GM21526 (cell line): Measurements from ENCODE around the gene CYP8B1.

Source experiments
- ATAC-seq: cut with Tn5 transposase; IDR thresholded peaks from one replicate; pipeline ENCODE4 v1.9.1; 2021; ENCODE audit warnings: moderate library complexity; ENCODE audit not compliant: unreplicated experiment, low FRiP score

Gene CYP8B1, protein sequence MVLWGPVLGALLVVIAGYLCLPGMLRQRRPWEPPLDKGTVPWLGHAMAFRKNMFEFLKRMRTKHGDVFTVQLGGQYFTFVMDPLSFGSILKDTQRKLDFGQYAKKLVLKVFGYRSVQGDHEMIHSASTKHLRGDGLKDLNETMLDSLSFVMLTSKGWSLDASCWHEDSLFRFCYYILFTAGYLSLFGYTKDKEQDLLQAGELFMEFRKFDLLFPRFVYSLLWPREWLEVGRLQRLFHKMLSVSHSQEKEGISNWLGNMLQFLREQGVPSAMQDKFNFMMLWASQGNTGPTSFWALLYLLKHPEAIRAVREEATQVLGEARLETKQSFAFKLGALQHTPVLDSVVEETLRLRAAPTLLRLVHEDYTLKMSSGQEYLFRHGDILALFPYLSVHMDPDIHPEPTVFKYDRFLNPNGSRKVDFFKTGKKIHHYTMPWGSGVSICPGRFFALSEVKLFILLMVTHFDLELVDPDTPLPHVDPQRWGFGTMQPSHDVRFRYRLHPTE

DNA sequence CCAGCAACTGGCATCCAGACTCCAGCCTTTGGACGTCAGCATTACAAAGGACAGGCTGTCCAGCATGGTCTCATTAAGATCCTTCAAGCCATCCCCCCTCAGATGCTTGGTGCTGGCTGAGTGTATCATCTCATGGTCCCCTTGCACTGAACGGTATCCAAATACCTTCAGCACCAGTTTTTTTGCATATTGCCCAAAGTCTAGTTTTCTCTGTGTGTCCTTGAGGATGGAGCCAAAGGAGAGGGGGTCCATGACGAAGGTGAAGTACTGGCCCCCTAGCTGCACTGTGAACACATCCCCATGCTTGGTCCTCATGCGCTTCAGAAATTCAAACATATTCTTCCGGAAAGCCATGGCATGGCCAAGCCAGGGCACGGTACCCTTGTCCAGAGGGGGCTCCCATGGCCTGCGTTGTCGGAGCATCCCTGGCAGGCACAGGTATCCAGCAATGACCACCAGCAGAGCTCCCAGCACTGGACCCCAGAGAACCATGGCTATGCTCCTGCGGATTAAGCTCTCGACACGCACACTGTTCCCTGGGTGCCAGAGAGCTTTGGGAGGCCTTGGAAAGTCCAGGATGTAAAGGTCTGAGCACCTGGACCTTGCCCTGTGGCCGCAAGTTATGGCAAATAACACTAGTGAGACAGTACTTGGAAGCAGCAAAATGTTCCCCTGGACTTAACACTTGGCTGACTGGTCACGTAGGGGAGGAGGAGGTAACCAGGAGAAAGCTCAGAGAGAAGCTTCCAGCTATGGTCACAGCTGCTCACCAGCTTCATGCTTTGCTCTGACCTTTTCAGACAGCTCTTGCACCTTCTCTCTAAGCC is at the start of gene CYP8B1:
TSS of gene CYP8B1 (minus strand) at position 555 of the 827 bp plus-strand sequence. CDS start at position 492, 63 bp downstream.
- no peak for ATAC-seq

DNA sequence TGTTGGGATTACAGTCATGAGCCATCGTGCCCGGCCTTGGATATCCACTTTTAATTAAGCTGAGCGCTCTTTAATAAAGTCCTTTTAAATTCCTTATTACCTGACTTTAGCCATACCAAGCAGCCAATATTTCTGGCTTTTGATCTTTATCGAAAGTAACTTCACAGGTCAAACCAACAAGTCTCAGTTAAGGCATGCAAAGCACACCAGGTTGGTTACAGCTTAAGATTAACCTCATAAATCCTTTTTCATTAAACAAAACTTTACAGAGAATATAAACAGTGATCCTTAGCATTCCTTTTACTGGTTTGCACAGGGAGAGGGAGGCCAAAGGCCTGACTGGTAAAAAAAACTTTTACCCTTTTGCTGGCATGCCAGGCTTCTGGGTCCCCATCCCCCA is 47.9 kb upstream of the CYP8B1 start:
- no peak for ATAC-seq

DNA sequence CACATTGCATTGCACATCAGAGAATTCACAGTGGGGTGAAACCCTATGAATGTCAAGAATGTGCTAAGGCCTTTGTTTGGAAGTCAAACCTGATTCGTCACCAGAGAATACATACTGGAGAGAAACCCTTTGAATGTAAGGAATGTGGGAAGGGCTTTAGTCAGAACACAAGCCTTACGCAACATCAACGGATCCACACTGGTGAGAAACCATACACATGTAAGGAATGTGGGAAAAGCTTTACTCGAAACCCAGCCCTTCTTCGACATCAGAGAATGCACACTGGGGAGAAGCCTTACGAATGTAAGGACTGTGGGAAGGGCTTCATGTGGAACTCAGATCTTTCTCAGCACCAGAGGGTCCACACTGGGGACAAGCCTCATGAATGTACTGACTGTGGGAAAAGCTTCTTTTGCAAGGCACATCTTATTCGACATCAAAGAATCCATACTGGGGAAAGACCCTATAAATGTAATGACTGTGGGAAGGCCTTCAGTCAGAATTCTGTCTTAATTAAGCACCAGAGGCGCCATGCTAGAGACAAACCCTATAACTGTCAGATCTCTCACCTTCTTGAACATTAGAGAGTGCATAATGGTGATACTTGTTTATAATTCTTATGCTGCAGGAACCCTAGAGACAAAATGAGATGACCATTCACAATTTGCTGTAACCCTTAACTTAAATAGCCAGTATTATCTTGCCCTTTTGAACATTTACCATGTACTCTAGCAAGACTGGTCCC is 39.3 kb upstream of the CYP8B1 start:
- no peak for ATAC-seq

DNA sequence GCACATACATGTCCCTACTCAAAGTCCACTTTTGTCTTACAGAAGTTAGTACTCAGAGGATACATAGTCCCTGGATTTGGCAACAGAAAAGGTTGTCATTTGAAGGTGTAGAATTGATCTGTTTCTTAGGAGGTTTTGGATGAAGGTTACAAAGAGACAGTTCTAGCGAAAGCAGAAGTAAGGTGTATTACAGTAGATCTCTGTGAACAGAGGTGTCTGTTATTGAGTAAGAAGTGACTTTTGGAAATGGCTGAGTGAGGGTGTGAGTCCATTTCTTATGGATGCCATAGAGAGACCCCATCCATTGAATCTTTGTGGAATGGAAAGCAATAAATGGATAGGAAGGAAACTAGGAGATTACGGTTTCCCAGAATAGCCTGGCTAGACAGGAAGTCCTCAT is 35.9 kb upstream of the CYP8B1 start:
- ATAC-seq, result no peak

GRCh38 chr3:42908675-42909074 is 33.0 kb upstream of the CYP8B1 start:
- no peak for ATAC-seq

DNA sequence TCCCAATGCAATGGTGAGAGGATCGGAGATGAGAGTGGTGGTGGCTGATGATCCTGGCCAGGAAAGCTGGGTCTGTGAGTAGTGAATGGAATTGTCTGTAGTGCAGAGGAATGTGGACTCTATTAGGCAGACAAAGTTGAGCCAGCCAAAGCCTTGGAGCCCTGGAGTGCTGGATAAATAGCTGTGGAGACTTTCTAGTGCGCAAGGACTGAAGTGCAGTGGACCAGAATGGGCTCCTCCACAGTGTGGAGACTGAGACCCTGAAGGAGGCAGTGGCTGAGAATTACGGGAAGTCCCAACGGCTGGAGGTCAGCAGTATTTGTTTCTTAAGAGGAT is 31.1 kb upstream of the CYP8B1 start:
- no peak for ATAC-seq

- no peak for ATAC-seq
These were observed 30.6 kb upstream of the CYP8B1 start, which contains the start of gene ZNF662 for GRCh38 chr3:42906070-42906847. TSS of gene ZNF662 (plus strand) at chr3:42906142. CDS start at chr3:42908115, 1,973 bp downstream.

- ATAC-seq, result no peak
These were observed 30.0 kb upstream of the CYP8B1 start for GRCh38 chr3:42905740-42906069.

DNA sequence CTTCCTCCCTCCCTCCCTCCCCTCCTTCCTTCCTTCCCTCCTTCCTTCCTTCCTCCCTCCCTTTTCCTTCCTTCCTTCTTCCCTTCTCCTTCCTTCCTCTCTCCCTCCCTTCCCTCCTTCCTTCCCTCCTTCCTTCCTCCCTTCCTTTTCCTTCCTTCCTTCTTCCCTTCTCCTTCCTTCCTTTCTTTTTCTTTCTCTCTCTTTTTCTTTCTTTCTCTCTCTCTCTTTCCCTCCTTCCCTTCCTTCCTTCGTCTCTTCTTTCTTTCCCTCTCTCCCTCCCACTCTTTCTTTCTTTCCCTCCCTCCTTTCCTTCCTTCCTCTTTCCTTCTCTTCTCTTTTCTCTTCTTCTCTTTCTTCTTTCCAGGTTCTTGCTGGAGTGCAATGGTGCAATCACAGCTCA is 28.4 kb upstream of the CYP8B1 start:
- ATAC-seq, result no peak

DNA sequence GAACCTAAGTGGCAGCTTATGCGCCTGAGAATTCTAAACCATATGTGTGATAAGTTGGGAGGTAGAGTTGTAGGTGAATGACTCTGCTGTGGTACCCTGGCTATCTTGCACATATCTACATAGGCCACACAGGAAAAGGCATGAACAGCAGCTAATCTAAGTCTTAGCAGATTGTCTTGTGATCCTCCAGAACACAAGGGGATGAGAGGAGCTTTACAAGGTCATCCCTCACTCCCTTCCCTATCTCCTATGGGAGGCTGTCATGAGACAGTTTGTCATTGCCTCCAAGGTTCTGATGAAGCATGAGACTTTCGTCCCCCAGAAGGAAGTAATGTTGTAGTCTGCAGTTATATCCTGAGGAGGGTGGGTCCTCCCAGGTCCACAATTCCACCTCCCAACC is 26.6 kb upstream of the CYP8B1 start:
- ATAC-seq, result no peak

DNA sequence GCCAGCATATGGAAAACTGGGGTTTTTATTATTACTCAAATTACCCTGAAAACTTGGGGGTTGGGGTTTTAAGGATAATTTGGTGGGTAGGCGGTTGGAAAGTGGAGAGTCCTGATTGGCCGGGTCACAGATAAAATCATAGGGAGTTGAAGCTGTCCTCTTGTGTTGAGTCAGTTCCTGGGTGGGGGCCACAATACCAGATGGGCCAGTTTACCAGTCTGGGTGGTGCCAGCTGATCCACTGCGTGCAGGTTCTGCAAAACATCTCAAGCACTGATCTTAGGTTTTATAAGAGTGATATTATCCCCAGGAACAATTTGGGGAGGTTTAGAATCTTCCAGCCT is 25.4 kb upstream of the CYP8B1 start:
- ATAC-seq, result no peak

GRCh38 chr3:42900226-42901072 is 24.8 kb upstream of the CYP8B1 start:
- no peak for ATAC-seq

- ATAC-seq, result no peak
These were observed 23.4 kb upstream of the CYP8B1 start for GRCh38 chr3:42898896-42899675.

GRCh38 chr3:42895580-42895868 is 19.8 kb upstream of the CYP8B1 start:
- ATAC-seq, result no peak

DNA sequence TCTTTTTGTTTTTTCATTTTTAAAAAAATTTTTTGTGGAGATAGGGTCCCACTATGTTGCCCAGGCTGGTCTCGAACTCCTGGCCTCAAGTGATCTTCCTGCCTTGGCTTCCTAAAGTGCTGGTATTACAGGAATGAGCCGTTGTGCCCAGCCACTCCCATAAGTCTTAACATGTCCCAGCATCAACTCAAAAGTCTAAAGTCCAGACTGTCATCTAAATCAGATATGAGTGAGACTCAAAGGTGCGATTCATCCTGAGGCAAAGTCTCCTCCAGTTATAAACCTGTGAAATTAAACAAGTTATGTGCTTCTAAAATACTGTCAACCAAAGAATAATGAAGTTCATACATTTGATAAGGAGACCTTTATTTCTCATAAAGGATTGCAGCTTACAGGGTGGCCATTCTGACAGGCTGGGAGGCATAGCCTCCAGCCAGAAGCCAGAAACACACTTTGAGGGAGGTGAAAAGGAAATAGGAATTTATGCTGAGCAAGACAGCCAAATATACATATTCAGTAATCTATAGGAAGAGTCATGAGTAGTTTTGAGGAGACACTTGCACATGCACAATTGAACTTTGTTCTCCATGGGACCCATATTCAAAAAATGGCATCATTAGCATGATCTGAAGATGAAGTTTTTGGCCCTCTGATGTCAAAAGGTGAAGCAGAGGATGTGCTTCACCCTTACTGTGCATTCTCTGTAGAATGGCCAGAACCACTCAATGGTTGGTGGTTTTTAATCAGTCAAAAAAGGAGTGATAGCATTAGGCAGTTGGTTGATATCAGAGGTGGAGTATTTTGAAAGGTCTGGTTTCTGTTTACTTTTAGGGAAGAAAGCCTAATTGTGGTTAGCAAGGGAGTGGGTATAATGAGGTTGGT is 19.3 kb upstream of the CYP8B1 start:
- no peak for ATAC-seq

DNA sequence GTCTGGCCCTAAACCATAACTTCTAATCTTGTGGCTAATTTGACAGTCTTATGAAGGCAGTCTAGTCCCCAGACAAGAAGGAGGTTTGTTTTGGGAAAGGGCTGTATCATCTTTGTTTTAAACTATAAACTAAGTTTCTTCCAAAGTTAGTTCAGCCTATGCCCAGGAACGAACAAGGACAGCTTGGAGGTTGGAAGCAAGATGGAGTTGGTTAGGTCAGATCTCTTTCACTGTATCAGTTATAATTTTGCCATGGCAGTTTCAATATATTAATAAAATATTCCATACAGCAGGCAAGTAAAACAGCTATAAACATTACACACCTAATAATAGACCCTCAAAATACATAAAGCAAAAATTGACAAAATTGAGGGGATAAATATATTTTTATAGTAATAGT is 17.1 kb upstream of the CYP8B1 start:
- ATAC-seq, result no peak

DNA sequence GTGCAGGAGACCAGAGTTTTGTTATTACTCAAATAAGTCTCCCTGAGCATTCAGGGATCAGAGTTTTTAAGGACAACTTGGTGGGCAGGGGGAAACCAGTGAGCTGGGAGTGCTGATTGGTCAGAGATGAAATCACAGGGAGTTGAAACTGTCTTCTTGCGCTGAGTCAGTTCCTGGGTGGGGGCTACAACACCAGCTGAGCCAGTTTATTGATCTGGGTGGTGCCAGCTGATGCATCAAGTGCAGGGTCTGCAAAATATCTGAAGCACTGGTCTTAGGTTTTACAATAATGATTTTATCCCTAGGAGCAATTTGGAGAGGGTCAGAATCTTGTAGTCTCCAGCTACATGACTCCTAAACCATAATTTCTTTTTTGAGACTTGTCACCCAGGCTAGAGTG is 16.5 kb upstream of the CYP8B1 start:
- no peak for ATAC-seq

- ATAC-seq, result no peak
These were observed 15.4 kb upstream of the CYP8B1 start for GRCh38 chr3:42891042-42891441.
